OCI-LY1 (cell line): ENCODE measurements around the gene GPRC5B.

Experiments used
- EZH2 ChIP-seq: fragments of 200-600 bp; sonication (generic), shearing (Covaris generic); IDR thresholded peaks from 2 replicates; pipeline ENCODE4 v1.8.0; 2017; ENCODE audit warnings: borderline replicate concordance, mixed run types, mild to moderate bottlenecking, antibody characterized with exemption, low read length, moderate library complexity, mixed read lengths
- TF ChIP-seq, protein P1 (sequence below): fragments of 200-600 bp; sonication (generic), shearing (Covaris generic); IDR thresholded peaks from 2 replicates; pipeline ENCODE4 v1.5.1; 2017; ENCODE audit warnings: mild to moderate bottlenecking, antibody characterized with exemption, low read length, moderate library complexity, mixed read lengths

DNA sequence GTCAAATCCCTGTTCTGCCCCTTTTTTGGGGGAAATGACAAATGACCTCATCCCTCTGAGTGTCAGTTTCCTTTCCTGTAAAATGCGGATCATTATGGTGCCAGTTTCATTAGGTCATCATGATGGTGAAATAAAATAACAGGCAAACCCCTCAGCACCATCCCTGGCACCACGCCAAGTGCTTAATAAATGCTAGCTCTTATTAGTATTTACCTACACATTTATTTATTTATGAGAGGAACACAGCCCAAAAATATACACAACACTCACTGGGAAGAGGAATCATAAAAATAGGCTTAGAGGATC, 28.6 kb upstream of the GPRC5B start:
- TF ChIP-seq, protein P1, sequence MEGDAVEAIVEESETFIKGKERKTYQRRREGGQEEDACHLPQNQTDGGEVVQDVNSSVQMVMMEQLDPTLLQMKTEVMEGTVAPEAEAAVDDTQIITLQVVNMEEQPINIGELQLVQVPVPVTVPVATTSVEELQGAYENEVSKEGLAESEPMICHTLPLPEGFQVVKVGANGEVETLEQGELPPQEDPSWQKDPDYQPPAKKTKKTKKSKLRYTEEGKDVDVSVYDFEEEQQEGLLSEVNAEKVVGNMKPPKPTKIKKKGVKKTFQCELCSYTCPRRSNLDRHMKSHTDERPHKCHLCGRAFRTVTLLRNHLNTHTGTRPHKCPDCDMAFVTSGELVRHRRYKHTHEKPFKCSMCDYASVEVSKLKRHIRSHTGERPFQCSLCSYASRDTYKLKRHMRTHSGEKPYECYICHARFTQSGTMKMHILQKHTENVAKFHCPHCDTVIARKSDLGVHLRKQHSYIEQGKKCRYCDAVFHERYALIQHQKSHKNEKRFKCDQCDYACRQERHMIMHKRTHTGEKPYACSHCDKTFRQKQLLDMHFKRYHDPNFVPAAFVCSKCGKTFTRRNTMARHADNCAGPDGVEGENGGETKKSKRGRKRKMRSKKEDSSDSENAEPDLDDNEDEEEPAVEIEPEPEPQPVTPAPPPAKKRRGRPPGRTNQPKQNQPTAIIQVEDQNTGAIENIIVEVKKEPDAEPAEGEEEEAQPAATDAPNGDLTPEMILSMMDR = no peak
- TF ChIP-seq EZH2 = no peak
